ENCODE data around the gene CRADD. TPM values are rescaled to one million over a fixed set of nuclear protein-coding genes. Genes with fewer than 3 reads are reported as not detected.

Gene CRADD
- total and polyA plus RNA-seq, 2 donors (not counting 3 experiments of a cell fraction or from before 2014, with no cell fraction given) = 11.7 to 14.5 TPM

- no peak for TF ChIP-seq FOS (IDR thresholded peaks at IDR 0.05; ENCODE audit: borderline replicate concordance, insufficient read depth, low read length)
- TF ChIP-seq CTCF (IDR thresholded peaks at IDR 0.05; ENCODE audit: extremely low read depth in 1 of 2, insufficient read depth in 1 of 2, low read depth in 1 of 2, low read length in 2 of 2) = no peak
- no peak for TF ChIP-seq EZH2 (IDR thresholded peaks at IDR 0.05; ENCODE audit: borderline replicate concordance, low read depth, low read length, severe bottlenecking)
- TF ChIP-seq MYC (IDR thresholded peaks at IDR 0.05; ENCODE audit: low read depth, low read length) = no peak
- no peak for TF ChIP-seq POLR2A (IDR thresholded peaks at IDR 0.05; ENCODE audit: low read depth, low read length)
- no peak for TF ChIP-seq MAX (IDR thresholded peaks at IDR 0.05; ENCODE audit: insufficient read depth, insufficient read length)
- no peak for TF ChIP-seq JUN (IDR thresholded peaks at IDR 0.05; ENCODE audit: borderline replicate concordance, insufficient read depth, insufficient read length, low read depth)
- TF ChIP-seq POLR2AphosphoS5 (IDR thresholded peaks at IDR 0.05; ENCODE audit: insufficient read depth, low read depth, low read length) = no peak
- no peak for TF ChIP-seq GATA2 (IDR thresholded peaks at IDR 0.05; ENCODE audit: insufficient read depth, insufficient read length, low read depth, low read length)
- DNase-seq (ENCODE audit: low read depth, low spot score) = no peak
- Histone ChIP-seq H3K79me2 (ENCODE audit: control insufficient read depth, insufficient read depth, low read length) (no peaks in the 10 kb centered on the region), H3K9me3 (replicated peaks; ENCODE audit: control insufficient read depth, insufficient read depth, low read length) (no peaks in the 10 kb centered on the region), H3K27me3 (ENCODE audit: control insufficient read depth in 2 of 2, insufficient read depth in 2 of 2, low read length in 2 of 2) (no peaks in the 10 kb centered on the region), H3K4me1 (ENCODE audit: control insufficient read depth, extremely low read depth, insufficient read depth, low read length) (no peaks in the 10 kb centered on the region), H3K36me3 (ENCODE audit: control insufficient read depth in 2 of 2, extremely low read depth in 1 of 2, insufficient read depth in 2 of 2, low read length in 2 of 2) (no peaks in the 10 kb centered on the region), H2AFZ (ENCODE audit: low read depth, low read length) (no peak overlapping the region), H3K9ac (replicated peaks; ENCODE audit: extremely low read depth, insufficient read depth, low read length) (no peak overlapping the region), H3K4me3 (replicated peaks in 1 of 3; ENCODE audit: insufficient read depth in 1 of 3, low read depth in 1 of 3, low read length in 3 of 3) (no peak overlapping the region), H3K27ac (ENCODE audit: insufficient read depth, low read depth, low read length) (no peak overlapping the region), H3K4me2 (ENCODE audit: insufficient read depth, low read length) (no peak overlapping the region), H4K20me1 (replicated peaks; ENCODE audit: control insufficient read depth, extremely low read depth, insufficient read depth, low read length) (no peaks in the 10 kb centered on the region), H3K9me1 (replicated peaks; ENCODE audit: control insufficient read depth, extremely low read depth, insufficient read depth, low read length) (no peaks in the 10 kb centered on the region)
- intact Hi-C loops (cut with micrococcal nuclease) (no loop called here), dilution Hi-C loops (cut with MboI; ENCODE audit: extremely low pct_ligation_motif_present, low sequenced_read_pairs) (no loop called here)
- no TSS peak for BruUV-seq (replicated peaks)
- FAIRE-seq = no peak
- ChIA-PET CTCF (no interaction called here), POLR2A (no interaction called here)
Observed at GRCh38 chr12:93901739-93902138, 224.6 kb downstream of the CRADD start.
